ENCODE data around the gene KRT36.

Gene KRT36

DNA sequence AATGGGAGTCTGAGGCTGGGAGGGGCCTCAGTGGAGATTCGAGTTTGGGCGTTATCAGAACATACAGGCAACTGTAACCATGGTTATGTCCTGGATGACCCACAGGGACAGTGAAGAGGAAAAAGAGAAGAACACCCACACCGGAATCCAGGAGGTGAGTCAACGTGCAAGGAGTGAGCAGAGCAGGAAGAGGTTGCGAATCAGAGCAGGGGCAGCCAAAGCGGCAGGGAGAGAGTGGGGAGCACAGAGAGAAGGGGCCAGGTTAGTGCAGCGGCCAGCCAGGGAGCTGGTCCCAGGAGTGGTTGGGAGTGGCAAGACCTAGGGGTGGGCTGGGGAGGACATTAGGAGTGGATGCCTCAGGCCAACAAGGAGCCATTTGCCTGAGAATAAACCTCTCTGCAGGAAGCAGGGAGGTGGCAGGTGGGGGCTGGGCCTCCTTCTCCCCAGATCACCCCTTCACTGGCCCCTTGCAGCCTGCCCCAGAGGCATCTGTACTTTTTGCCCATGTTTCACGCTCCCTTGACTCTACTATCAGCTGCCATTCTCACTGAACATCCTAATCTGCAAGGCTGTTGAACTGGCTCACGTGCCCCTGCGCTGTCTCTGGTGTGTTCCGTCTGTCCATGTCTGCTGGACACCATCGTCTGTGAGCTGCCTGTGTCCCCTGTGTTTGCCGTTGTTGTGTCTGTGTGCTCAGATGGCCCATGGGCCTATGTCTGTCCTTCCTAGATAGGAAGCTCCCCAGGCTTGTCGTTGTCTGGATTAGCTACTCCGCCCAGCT is 10.6 kb upstream of the KRT36 start:
- DNase-seq (ENCODE audit: low spot score): peak; percentile 57

DNA sequence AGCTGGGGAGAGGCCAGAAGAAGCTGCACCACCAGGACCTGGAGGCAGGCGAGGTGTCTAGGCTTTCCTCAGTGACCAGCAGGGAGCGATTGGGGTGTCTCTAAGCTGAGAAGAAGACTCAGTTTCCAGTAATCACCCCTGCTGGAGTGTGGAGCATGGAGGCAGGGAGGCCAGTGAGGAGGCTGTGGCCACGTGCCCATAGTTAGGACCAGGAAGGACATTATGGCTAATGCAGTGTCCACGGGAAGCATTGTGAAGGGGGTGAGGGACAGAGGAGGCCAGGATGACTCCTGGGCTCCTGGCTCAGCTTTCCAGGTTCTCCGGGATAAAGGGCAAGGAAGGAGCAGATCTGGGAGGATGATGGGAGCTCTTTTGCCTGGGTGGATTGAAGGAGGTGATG is 10.0 kb upstream of the KRT36 start:
- DNase-seq (ENCODE audit: low spot score): no peak

DNA sequence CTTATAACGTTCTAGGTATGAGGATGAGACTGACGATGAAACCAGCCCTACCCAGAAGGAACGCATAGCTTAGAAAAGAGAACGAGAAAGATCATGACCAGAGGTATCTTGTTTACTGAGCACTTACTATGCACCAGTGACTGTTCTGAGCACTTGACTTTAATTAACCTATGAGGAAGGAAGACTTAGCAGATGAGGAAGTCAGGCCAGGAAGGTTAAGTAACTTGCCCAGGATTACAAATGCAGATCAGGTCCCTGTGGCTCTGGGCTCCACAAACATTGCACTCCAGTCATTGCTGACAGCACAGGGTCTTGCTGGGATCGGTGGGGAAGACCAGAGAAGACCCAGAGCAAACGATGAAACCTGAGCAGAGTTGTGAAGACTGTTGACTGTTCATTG is 8.6 kb upstream of the KRT36 start:
- no peak for DNase-seq (ENCODE audit: low spot score)

DNA sequence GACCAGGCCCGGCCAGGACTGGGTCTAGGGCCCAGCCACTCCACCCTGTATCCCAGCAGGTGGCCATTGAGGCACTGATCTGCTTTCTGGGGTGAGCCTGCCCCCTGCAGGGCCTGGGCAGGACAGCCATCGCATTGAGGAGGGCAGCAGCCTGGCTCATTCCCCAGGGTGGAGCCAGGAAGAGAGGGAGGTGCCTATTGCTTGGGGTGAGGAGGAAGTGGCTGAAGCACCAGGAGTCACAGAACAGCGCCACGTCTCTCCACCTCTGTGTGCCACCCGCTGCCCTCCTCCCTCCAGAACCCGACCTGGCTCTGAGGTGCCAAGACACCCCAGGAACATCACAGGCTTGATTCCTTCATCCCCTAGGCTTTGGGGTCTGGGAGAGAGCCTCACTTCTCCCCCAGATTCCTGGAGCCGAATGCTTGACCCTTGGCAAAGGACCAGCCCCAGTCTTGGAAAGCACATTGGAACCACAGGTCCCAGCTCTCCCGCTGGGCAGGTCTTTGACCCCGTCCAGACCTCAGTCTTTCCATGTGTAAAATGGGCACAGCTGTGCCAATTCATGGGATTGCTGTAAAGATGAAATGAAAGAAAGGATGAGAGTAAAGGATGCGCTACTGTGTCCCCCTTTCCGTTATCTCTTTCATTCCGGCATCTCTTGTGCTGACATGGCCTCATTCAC is 7.2 kb upstream of the KRT36 start:
- peak; percentile 78 for DNase-seq (ENCODE audit: low spot score)

DNA sequence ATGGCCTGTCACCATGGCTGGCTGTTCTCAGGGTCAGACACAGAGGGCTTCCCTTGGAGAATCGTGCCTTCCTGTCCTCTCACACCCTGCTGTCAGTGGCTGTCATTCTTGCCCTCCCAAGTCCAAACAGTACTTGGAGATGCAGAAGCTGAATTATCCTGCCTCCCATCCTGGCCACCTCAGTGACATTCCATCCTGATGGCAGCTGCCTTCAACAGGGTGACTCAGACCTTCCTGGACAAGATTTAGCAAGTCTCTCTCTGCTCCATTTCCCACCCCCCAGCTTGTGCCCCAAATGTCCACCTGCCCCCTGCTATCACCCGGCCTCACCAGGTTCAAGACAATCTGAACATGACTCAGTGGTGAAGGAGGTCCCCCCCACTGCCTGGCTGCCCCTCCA is 4.8 kb upstream of the KRT36 start:
- DNase-seq (ENCODE audit: low spot score): no peak

DNA sequence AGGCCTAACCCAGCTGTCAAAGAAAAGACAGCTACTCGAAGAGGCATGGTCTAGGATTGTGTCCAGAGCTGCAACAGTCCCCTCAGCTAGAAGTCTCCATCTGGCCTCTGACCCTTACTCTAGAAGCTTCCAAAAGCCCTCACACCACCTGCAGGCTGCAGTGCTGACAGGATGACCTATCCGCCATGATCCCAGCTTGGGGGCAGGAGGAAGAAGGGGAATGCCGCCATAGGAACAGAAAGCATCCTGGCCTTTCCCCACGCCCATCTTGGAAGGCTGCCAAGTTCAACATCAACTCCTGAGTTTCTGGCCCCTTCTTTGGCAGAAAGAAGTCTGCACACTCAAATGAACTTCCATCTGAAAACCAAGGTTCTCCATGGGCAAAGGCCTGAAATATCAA is 3.1 kb upstream of the KRT36 start:
- DNase-seq (ENCODE audit: low spot score): no peak

DNA sequence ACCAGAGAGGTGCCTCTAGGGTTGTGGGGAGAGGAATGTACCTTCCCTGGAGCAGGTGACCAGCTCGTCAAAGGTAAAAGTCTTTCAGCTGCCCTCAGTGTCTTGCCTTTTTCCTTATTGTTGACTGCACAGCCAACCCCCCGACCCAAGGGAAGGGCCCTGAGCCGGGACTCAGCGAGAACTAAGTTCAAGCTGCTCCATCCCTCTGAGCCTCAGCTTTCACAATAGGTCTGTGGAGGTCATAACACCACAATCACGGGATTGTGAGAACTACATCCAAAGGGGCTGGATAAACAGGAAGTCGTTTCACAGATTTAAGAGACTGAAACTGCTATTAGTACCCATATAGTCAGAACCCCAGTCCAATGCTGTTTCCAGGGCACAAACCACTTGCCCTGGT is 2.6 kb upstream of the KRT36 start:
- no peak for DNase-seq (ENCODE audit: low spot score)

DNA sequence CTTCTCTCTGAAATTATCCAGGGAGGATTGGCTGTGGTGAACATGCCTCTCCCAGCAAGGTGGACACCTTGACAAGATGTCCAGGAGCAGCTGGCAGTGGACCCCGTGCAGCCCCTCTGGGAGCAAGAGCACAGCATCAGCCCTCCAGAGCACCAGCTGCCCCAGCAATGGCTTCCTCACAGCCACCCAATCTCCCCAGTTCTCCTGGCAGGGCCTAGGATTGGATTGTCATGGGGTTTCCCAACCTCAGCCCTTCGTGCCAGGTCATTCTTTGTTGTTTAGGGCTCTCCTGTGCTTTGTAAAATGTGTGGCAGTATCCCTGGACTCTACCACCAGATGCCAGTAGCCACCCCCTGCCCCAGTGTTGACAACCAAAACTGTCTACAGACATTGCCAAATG is 1.8 kb upstream of the KRT36 start:
- no peak for DNase-seq (ENCODE audit: low spot score)

DNA sequence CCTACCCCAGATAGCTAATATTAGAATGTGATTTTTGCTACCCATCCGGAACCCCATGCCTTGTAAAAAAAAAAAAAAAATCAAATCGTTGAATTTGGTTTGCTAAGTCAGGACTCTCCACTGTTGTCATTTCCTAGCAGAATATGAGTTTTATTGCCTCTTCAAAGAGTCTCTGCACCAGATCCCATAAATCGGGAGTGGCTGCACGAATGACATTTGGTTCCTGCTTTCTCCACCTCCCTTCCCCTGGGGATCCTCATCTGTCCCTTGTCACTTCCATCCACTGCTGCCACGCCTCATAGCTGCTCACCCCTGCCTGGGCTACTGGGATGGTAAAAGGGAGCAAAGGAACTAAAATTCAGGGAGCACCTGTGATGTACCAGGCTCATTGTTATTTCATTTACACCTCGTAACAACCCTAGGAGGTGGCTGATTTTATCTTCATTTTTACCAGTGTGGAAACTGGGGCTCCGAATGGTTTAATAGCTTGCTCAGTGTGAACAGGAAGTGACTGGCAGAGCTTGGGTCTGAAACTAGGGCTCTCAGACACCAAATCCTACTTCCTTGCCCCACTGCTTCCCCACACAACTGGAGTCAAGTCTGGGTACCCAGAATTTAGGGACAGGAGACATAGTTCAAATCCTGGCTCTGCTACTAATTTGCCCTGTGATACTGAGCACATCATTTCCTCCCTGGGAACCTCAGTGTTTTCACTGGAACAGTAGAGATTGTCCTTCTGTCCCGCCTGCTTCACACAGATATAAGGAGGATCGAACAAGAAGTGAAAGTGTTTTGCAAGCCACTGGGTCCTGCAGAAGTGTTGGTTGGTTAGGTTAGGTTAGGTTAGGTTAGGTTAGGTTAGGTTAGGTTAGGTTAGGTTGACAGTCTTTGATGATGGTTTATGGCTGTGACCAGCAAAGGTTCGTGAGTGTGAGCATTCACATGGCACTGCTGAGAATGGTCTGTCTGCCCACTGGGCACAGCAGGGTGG is 585 bp upstream of the KRT36 start:
- DNase-seq (ENCODE audit: low spot score): no peak

DNA sequence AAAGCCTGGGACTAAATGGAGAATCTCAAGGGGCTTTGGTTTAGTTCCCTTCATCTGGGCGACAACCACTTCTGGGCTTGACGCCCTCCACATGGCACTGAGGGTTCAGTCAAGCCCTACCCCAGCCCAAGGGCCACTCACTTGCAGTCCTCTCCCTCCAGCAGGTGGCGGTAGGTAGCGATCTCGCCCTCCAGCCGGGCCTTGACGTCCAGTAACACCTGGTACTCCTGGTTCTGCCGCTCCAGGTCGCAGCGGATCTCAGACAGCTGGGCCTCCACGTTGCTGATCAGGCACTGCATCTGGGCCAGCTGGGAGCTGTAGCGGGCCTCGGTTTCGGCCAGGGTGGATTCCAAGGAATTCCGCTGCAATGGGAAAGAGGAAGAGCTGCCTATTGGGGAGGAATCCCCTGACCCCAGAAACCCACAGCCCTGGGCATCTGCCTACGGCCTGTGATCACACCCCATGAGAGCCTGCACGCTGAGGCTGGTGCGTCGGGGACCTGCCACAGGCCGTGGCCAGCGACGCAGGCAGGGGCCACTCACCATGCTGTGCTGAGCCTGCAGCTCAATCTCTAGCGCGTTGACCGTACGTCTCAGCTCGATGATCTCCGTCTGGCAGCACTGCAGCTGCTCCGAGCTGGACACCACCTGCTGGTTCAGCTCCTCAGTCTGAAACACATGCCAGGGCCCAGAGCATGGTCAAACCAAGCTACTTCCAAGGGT is 2.7 kb downstream of the KRT36 start:
- DNase-seq (ENCODE audit: low spot score): peak; percentile 69

DNA sequence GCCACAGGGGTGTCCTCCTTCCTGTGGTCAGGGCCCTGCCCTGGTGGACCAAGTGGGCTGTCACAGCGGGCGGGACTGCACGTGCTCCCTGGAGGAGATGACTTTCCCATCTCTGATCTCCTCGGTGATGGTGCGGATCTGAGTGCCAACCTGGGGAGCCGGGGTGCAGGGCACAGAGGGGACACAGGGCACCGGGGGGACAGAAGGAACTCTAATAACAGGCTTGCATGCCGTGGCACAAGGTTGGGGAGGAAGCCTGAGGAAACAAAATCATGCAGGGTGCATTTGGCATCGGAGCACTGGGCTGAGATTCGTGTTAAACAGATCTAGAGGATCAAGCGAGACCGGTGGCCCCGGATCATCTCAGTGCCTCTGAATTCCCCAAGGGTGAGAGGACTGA is 3.4 kb downstream of the KRT36 start:
- no peak for DNase-seq (ENCODE audit: low spot score)

DNA sequence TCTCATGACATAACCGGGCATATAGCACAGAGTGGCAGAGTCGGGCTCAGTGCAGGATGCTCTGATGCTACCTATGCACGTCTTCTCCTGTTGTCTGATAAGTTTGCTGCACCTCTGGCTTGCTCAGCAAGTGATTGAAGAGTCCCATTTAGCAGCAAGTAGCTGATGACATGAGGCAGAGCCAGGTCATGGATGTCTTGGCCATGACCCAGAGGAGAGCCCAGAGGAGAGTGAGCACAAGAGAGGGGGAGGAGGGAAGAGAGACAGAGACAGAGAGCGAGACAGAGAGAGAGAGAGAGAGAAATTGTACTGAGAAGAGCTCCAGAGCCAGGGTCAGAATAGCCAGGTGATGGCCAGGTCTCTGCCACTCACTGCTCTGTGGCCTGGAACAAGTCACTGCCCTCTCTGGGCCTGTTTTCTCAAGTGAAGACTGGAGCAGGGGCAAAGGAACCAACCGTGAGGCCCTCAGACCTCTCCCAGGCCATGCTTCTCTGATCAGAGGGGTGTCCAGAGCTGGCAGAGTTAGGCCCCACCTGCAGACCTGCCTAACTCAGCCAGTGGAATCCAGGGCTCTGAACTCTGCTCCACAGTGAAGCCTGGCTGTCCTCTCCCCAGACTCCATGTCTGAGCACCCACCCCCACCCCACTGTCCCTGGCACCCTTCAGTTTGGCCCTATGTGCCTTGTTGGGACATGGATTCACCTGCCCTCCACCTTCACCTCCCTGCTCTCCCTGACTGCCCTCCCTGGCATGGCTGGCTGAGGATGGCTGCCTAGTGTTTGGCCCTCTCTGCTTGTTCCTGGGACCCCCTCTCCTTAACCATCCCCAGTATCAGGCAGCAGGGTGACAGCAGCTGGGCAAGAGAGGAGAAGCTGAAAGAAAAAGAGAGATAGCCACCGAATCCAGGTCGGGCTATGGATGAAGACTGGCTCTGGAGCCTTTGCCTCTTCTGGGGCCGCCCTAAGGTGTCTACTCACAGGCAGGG is 4.5 kb downstream of the KRT36 start:
- DNase-seq (ENCODE audit: low spot score): no peak

DNA sequence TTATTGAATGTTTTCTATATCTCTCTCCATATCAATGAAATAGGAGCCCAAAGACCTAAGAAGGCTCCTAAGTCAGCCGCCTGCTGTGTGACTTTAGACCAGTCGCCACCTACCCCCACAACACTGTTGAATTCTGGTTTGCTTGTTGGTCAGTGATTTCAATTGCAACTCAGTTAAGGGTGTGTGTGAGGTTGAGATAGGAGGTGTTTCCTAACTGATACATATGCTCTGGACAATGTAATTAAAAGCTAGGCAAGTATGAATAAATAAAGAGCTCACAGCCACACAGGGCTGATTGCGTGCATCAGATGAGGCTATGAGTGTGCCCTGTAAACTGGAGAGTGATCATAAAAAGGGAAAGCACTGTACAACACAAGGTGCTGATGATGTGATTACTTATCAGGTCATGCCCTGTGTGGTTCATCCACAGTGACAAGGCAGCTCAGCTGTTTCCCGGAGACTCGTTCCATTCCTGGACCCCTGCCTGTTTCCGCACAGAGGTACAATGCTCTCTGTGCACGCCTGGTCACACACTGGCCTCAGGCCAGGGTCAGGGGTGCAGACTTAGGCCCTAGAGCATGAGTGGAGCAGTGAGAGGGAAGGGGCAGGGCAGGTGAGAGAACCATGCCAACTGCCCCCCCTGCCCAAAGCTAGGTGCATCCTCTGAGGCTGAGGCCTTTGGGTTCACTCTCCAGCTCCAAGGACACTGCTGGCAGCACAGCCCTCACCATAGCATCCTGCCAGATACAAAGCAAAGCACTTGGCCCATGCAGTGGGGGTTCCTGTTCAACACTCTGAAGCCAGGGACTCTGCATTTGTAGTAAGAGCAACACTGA is 5.5 kb downstream of the KRT36 start:
- no peak for DNase-seq (ENCODE audit: low spot score)

DNA sequence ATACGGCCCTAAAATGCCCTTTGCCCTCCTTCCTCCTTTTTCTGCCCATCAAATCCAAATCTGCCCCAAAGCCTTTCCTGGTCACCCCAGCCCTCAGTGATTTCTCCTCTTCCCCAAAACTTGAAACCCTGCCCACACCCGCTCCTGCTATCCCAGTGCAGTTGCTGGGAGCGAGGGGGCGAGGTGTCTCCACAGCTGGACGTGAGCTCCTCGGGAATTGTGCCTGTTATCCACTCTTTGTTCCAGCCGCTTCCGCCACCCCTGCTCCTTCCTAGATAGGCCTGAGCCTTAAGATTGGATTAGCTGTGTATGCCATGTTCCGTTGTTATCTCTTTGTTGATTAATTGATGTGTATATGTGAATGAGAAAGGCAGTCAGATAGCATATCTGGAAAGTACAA is 6.2 kb downstream of the KRT36 start:
- DNase-seq (ENCODE audit: low spot score): no peak

DNA sequence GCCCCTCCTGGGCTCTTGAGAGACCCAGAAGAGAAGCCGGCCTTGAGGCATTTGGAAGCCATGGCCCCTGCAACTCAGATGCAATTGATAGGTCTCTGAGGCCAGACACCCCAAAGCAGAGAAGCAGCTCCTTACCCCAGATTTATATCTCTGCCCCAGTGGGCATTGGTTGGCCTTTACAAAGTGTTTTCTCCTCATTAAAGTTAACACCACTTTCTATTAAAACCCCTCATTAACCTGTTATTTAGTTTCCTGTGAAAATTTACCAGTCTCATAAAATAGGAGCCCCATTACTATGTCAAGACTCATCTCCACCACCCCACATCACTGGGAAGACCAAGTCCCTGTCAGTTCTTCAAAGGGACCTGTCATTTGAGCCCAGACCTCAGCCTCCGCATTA is 8.7 kb downstream of the KRT36 start, which contains the start of gene KRT35:
Gene KRT35, minus strand, starts transcription at position 116 of the 400 bp plus-strand sequence. Its CDS starts 54 bp downstream, at position 62.
- no peak for DNase-seq (ENCODE audit: low spot score)

DNA sequence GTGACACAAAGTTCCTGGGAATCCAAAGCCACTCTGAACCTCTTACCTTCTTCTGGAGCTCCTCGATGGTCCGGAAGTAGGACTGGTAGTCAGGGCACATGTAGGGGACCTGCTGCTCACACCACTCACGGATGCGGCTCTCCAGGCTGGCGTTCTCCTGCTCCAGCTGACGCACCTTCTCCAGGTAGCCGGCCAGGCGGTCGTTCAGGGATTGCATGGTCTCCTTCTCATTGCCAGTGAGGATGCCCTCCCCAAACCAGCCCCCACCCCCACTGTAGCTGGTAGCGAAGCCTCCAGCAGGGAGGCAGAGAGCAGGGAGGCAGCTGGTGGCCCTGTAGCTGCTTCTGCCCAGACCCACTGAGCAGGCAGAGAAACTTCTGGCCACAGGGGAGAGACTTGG is 9.1 kb downstream of the KRT36 start:
- no peak for DNase-seq (ENCODE audit: low spot score)

DNA sequence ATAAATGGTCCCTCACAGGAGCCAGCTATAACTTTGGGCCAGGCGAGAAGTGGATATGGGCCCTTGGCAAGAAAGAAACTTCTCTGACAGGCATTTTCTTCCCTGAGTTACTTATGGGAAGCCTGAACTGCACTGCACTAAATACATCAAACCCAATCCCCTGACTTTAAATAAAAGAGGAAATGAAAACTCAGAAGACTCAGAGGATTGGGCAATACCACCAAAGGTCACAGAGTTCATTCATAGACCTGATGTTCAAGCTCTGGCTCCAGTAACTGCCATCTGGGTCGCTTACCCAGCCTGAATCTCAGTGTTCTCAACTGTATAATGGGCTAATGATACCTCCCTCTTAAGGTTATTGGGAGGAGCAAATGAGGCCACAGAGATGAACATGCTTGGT is 9.6 kb downstream of the KRT36 start:
- no peak for DNase-seq (ENCODE audit: low spot score)

DNA sequence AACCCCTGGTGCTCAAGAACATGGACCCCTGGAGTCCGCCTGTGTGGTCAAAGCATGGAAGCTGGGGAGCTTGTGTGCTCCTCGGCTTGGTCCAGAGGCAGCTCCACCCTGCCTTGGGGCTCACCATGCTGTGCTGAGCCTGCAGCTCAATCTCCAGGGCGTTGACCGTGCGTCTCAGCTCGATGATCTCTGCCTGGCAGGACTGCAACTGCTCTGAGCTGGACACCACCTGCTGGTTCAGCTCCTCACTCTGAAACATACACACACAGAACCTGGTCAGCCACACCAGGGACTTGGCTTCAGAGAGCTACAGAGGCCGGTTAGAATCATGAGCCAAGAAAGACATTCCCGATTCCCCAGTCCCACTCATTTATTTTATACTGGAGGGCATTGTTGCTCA is 11.5 kb downstream of the KRT36 start:
- DNase-seq (ENCODE audit: low spot score): no peak
